Neural crest cell (in vitro differentiated cells): ENCODE data around the gene OS9. TPM values are rescaled to one million over a fixed set of nuclear protein-coding genes. Genes with fewer than 3 reads are reported as not detected.
"Not testable (repeated sequence)": the region's sequence is repeated elsewhere in the genome, so short reads cannot be mapped to it uniquely, and the experiment has no call there.

Source experiments
- DNase-seq: peaks from one replicate; pipeline ENCODE4 v3.0.0; 2021; ENCODE audit warnings: low read depth, mixed read lengths, low spot score
- H3K27ac Mint-ChIP-seq: one replicate; pipeline ENCODE4 v1.8.0; 2021; ENCODE audit warnings: mild to moderate bottlenecking, mixed read lengths; ENCODE audit not compliant: unreplicated experiment
- H3K27me3 Mint-ChIP-seq: 2 replicates; pipeline ENCODE4 v1.8.0; 2021; ENCODE audit warnings: low read depth, mild to moderate bottlenecking, mixed read lengths
- H3K36me3 Mint-ChIP-seq: 2 replicates; pipeline ENCODE4 v1.8.0; 2021; ENCODE audit warnings: low read depth, mild to moderate bottlenecking, mixed read lengths
- H3K4me1 Mint-ChIP-seq: 2 replicates; pipeline ENCODE4 v1.8.0; 2021; ENCODE audit warnings: mixed read lengths
- H3K4me3 Mint-ChIP-seq: one replicate; pipeline ENCODE4 v1.8.0; 2021; ENCODE audit warnings: mild to moderate bottlenecking, mixed read lengths
- H3K9me3 Mint-ChIP-seq: 2 replicates; pipeline ENCODE4 v1.8.0; 2021; ENCODE audit warnings: mixed read lengths
- total RNA-seq: library from RNA; stranded (reverse); gene quantifications from 2 replicates; pipeline ENCODE4 v1.2.1, GENCODE V29; 2021
- TF ChIP-seq, protein P1 (sequence below): fragments of 200-600 bp; sonication (generic); conservative IDR thresholded peaks from 2 replicates; pipeline ENCODE4 v1.5.0; 2021; ENCODE audit warnings: antibody characterized with exemption, mild to moderate bottlenecking

OS9 gene
- total RNA-seq, 1 donor from 2014 or later: 135 TPM

DNA sequence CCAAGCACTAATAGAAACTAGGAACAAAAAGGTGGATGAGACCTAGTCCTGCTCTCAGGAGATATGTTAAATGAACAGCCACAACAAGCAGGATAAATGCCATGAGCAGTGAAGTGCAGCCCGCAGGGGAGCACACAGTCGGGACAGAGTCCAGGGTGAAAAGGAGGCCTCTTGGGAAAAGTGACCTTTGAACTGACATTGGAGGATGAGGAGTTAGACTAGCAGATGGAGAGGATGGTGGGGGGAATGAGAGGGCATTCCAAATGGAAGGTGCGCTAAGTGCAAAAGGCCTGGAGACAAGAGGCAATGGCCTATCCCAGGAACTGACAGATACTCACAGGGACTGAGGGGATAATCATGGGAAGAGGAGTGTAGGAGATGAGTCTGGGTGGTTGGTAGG, 4.5 kb downstream of the OS9 start:
- H3K36me3 Mint-ChIP-seq: peaks cover 28% of the 10 kb centered on the region
- no peaks in the 10 kb centered on the region for H3K9me3 Mint-ChIP-seq
- TF ChIP-seq, protein P1, sequence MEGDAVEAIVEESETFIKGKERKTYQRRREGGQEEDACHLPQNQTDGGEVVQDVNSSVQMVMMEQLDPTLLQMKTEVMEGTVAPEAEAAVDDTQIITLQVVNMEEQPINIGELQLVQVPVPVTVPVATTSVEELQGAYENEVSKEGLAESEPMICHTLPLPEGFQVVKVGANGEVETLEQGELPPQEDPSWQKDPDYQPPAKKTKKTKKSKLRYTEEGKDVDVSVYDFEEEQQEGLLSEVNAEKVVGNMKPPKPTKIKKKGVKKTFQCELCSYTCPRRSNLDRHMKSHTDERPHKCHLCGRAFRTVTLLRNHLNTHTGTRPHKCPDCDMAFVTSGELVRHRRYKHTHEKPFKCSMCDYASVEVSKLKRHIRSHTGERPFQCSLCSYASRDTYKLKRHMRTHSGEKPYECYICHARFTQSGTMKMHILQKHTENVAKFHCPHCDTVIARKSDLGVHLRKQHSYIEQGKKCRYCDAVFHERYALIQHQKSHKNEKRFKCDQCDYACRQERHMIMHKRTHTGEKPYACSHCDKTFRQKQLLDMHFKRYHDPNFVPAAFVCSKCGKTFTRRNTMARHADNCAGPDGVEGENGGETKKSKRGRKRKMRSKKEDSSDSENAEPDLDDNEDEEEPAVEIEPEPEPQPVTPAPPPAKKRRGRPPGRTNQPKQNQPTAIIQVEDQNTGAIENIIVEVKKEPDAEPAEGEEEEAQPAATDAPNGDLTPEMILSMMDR: no peak
- no peak for DNase-seq
- no peak overlapping the region for H3K4me3 Mint-ChIP-seq
- H3K27ac Mint-ChIP-seq: no peak overlapping the region
- no peaks in the 10 kb centered on the region for H3K27me3 Mint-ChIP-seq
- no peaks in the 10 kb centered on the region for H3K4me1 Mint-ChIP-seq

DNA sequence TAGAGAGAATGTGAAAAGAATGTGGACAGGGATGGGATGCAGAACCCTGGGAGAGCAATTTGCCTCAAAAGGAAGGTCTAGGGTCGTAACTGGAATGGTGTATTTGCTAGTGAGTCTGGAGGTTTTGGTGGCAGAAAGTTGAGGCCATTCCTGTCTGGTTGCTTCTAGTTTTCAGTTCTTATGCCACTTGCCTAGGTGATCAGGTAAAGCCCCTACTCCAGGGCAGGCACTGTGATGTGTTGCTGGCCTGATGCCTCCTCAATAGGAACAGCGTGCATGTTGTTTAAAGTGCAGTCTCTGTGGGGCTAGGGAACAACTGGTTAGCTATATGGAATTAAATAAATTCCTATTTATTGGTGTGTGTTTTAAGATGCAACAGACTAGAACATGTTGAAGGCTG, 6.4 kb downstream of the OS9 start:
- no peak overlapping the region for H3K4me3 Mint-ChIP-seq
- no peak overlapping the region for H3K27ac Mint-ChIP-seq
- TF ChIP-seq, protein P1: no peak
- H3K9me3 Mint-ChIP-seq: peaks cover 7% of the 10 kb centered on the region
- H3K36me3 Mint-ChIP-seq: peaks cover 38% of the 10 kb centered on the region
- DNase-seq: no peak
- no peaks in the 10 kb centered on the region for H3K27me3 Mint-ChIP-seq
- no peaks in the 10 kb centered on the region for H3K4me1 Mint-ChIP-seq

DNA sequence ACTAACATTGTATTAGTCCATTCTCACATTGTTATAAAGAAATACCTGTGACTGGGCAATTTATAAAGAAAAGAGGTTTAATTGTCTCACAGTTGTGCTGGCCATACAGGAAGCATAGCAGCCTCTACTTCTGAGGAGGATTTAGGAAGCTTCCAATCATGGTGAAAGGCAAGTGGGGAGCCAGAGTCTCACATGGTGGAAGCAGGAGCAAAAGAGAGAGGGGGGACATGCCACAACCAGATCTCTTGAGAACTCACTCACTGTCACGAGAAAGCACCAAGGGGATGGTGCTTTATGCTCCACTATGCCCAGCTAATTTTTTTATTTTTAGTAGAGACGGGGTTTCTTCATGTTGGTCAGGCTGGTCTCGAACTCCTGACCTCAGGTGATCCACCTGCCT, 13.3 kb downstream of the OS9 start:
- H3K36me3 Mint-ChIP-seq: peaks cover 27% of the 10 kb centered on the region
- H3K4me1 Mint-ChIP-seq: no peaks in the 10 kb centered on the region
- no peak overlapping the region for H3K4me3 Mint-ChIP-seq
- no peaks in the 10 kb centered on the region for H3K27me3 Mint-ChIP-seq
- H3K9me3 Mint-ChIP-seq: peaks cover 7% of the 10 kb centered on the region
- no peak overlapping the region for H3K27ac Mint-ChIP-seq
- no peak for DNase-seq
- TF ChIP-seq, protein P1: no peak

DNA sequence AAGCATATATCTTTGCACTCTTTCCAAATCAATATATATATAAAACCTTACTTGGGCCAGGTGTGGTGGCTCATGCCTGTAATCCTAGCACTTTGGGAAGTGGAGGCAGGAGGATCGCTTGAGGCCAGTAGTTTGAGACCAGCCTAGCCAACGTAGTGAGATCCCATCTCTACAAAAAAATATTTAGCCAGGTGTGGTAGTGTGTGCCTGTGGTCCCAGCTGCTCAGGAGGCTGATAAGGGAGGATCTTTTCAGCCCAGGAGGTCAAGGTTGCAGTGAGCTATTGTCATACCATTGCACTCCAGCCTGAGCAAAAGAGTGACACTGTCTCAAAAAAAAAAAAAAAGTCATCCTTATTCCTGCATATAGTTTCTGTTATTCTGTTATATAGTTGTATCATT, 14.4 kb downstream of the OS9 start:
- H3K9me3 Mint-ChIP-seq: peaks cover 7% of the 10 kb centered on the region
- H3K27ac Mint-ChIP-seq: no peak overlapping the region
- TF ChIP-seq, protein P1: no peak
- H3K36me3 Mint-ChIP-seq: peaks cover 24% of the 10 kb centered on the region
- no peak for DNase-seq
- no peak overlapping the region for H3K4me3 Mint-ChIP-seq
- no peaks in the 10 kb centered on the region for H3K4me1 Mint-ChIP-seq
- no peaks in the 10 kb centered on the region for H3K27me3 Mint-ChIP-seq

DNA sequence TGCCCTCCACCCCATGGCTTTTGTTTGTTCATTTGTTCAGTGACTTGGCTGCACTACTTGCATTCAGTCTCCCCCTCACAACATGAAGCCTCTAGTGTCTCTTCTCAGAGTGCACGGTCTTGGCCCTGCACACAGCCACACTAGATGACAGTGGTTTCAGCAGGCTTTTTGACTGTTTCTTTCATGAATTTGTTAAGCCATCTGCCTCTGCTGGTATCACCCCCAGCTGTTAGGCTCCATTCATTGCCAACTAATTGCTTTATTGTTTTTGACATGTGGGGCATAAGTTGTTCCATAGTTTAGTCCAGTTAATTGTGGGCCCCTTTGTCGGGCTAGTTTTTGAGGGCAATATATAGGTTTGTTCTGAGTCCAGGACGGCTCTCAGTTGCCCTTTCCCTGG, 18.8 kb downstream of the OS9 start:
- Mint-ChIP-seq H3K9me3 (no peaks in the 10 kb centered on the region), H3K4me3 (no peak overlapping the region), H3K27me3 (no peaks in the 10 kb centered on the region), H3K27ac (no peak overlapping the region), H3K4me1 (no peaks in the 10 kb centered on the region), H3K36me3 (peaks cover 17% of the 10 kb centered on the region)
- DNase-seq: no peak
- TF ChIP-seq, protein P1: no peak

DNA sequence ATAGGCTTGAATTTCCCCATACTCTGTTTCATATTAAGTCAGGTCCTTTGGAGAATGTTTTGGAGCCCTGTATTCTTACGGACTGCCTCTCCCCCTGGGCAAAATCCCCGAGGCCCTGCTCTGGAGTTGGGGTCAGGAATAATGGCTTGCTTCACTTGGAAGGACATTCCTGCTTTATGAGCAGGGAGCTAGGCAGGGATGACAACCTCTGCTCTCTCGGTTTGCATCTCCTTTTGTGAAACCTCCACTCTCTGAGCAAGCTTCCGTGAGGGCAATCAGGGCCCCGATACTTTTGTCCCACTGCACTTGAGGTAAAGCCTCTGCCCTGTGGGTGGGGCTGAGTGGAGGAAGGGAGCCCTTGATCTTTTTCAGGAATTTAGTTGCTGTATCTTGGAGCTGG, 19.3 kb downstream of the OS9 start:
- peaks cover 20% of the 10 kb centered on the region for H3K36me3 Mint-ChIP-seq
- no peak overlapping the region for H3K4me3 Mint-ChIP-seq
- TF ChIP-seq, protein P1: no peak

DNA sequence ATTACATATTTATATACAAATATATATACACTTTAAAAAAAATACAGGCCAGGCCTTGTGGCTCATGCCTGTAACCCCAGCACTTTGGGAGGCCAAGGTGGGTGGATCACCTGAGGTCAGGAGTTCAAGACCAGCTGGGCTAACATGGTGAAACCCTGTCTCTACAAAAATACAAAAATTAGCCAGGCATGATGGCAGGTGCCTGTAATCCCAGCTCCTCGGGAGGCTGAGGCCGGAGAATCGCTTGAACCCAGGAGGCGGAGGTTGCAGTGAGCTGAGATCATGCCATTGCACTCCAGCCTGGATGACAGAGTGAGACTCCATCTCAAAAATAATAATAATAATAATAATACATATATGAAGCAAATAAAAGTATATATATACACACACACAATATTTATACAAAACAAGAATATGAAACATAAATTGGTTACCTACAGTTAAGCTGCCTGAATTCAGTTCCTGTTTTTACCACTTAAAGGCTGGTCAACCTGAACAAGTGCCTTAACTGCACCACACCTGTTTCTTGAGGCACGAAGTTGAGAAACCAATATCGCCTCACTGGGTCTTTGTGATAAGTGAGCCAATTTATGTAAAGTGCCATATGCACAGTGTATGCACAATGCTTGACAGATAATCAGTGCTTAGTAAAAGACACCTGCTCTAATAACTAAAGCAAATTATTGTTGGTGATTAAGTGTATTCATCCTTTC, 21.3 kb downstream of the OS9 start:
- not testable (repeated sequence) for DNase-seq, H3K4me1 Mint-ChIP-seq, H3K27ac Mint-ChIP-seq, H3K27me3 Mint-ChIP-seq, H3K4me3 Mint-ChIP-seq, H3K9me3 Mint-ChIP-seq
- H3K36me3 Mint-ChIP-seq: peaks cover 26% of the 10 kb centered on the region

More for the DNA sequence above, 19.3 kb downstream of the OS9 start:
- Mint-ChIP-seq H3K27ac (no peak overlapping the region), H3K4me1 (no peaks in the 10 kb centered on the region), H3K27me3 (no peaks in the 10 kb centered on the region), H3K9me3 (no peaks in the 10 kb centered on the region)
- DNase-seq: no peak
